HG03378 (cell line): Measurements from ENCODE around the gene NPB.

ENCODE experiments used
- ATAC-seq: cut with Tn5 transposase; IDR thresholded peaks from one replicate; pipeline ENCODE4 v1.9.1; 2021; ENCODE audit warnings: mild to moderate bottlenecking, moderate library complexity; ENCODE audit not compliant: unreplicated experiment

The NPB gene

GRCh38 chr17:81902023-81902652 lies at the start of gene NPB:
TSS of gene NPB (plus strand) at chr17:81902238. CDS start at chr17:81902278, 40 bp downstream.
- ATAC-seq: no peak

DNA sequence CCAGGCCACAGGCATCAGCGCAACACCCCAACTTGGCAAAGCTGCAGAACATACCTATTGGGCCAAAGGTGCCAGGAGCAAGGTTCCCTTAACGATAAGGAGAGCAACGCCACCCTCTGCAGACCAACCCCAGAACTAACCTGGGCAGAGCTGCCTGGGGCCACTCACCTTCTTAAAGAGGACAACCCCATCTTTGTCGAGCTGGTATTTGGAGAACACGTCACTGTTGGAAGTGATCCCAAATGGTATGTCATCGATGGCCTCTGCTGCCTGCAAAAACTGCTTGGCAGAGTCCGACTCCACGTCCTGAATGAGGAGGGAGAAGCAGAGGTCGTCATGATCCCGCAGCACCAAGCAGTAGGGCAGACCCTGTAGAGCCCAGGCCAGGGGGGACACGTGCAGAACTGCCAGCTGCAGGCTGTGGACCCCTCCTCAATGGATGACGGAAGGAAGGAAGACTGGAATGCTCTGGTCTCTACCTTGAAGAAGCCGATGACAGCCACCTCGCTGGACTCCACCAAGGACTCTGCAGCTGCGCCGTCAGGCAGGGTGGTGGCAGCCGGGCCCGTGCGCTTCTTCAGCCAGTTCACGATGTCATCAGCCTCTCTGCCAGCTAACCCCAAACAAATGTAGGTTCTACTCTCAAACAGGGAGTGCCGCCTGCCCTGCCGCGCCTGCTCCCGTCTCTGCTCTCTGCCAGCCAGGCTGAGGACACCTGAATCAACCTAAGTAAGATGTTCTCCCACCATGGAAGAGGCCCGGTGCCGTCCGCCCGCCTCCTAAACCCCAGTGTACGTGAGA lies 46.9 kb upstream of the NPB start:
- no peak for ATAC-seq

DNA sequence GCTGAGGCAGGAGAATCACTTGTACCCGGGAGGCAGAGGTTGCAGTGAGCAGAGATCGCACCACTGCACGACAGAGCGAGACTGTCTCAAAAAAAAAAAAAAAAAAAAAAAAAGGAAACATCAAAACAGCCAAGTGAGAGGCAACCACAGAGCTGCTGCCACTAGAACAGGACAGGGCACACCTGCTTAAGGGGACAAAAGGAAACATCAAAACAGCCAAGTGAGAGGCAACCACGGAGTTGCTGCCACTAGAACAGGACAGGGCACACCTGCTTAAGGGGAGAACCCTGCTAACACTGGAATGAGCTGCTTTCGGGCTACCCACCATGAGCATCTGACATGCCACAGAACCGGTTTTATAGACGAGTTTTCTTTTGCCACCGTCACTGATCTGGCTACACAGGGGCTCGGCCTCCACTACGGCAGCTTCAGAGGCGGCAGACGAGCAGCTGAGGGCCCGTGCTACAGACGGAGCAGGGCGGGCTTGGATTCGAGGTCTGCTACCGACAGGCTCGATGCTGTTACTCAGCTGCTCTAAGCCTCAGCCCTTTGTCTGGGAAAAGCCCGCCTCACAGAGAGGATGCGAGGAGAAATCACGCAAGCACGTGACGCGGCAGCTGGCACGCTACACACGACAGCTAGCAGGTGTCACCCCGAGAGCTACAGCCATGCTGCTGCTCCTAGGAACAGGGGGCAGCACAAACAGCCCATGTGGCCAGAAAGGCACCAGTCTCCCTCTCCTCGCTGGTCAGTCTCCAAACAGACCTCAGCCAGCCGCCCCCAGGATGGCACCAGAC lies 43.7 kb upstream of the NPB start:
- no peak for ATAC-seq

DNA sequence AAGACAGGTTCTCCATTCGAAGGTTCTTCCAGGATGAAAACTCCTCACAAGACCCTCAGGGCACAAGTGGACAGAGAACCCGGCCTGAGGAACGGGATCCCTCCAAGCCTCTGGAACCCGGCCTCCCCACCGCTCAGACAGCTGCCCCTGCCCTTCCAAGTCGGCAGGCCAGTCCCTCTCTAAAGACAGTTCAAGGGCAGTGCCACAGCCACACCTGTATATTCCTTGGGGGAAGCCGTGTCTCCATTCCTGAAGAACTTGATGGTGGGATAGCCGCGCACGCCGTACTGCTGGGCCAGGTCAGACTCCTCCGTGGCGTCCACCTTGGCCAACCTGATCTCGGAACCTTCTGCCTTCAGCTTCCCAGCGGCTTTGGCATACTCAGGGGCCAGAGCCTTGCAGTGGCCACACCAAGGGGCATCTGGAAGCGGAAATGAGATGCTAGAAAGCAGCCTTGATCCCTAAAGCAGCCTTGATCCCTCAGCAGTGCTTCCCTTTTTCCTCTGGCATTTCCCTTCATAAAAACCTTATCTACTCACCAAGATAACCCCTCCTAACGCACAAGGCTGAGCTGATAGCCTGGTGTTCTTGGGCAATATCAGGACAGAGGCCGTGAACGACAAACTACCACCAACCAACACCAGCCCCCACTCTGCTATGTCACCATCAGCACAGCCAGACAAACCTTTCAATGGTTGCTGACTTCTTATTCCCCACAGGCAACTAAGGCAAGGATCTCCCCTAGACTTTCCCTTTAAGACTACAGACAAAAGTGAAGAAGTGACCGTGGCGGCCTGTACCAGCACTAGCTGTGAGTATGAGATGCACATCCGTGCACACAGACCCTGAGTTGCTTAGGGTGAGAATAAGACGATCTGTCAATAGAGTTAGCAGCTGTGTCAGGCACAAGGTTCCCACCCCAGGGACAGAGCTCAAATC lies 42.8 kb upstream of the NPB start:
- ATAC-seq: no peak

- no peak for ATAC-seq
Measured at GRCh38 chr17:81859906-81860755, 41.9 kb upstream of the NPB start, which contains the start of gene P4HB. TSS of gene P4HB (minus strand) at chr17:81860535. CDS start at chr17:81860471, 64 bp downstream.

- ATAC-seq: peak; percentile 85
Measured at GRCh38 chr17:81860756-81861568, 41.1 kb upstream of the NPB start.

- ATAC-seq: no peak
Measured at GRCh38 chr17:81863123-81863675, 38.8 kb upstream of the NPB start.

GRCh38 chr17:81863833-81864768 lies 37.9 kb upstream of the NPB start:
- ATAC-seq: no peak

DNA sequence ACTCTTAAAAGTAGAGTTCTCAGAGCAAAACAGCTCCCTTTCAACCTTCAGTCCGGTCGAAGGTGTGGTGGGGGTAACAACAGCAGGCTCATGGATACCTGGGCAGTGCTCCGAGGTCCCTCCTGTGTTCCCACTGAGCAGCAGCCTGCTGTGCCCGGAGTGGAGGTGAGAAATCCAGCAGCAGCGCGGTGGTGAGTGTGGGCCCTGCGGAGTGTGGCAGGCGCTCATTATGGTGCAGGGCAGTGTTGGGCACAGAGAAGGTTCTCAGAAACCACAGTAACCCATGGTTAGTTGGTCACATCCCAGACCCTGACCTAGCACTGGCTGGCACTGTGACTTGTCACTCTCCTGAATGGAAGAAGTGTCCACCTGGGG lies 36.7 kb upstream of the NPB start:
- no peak for ATAC-seq

GRCh38 chr17:81865733-81866439 lies 36.2 kb upstream of the NPB start:
- ATAC-seq: no peak

GRCh38 chr17:81866440-81867169 lies 35.4 kb upstream of the NPB start:
- no peak for ATAC-seq

GRCh38 chr17:81867170-81867990 lies 34.7 kb upstream of the NPB start:
- no peak for ATAC-seq

- no peak for ATAC-seq
Measured at GRCh38 chr17:81867991-81868673, 33.9 kb upstream of the NPB start.

GRCh38 chr17:81868674-81869220 lies 33.3 kb upstream of the NPB start:
- ATAC-seq: no peak
